Endometrial microvascular endothelial cells (primary cell): ENCODE results near the gene RACGAP1. TPM values are rescaled to one million over a fixed set of nuclear protein-coding genes. Genes with fewer than 3 reads are reported as not detected.

Source experiments
- in situ Hi-C: cut with HindIII; loops from 2 replicates; pipeline ENCODE4 v1.10.0; 2017; ENCODE audit warnings: low sequenced_read_pairs, low pct_unique_long_range_greater_than_20kb; ENCODE audit errors: inconsistent ontology term
- total RNA-seq: library from RNA; depleted of rRNA; stranded (reverse); fragments of >200 nt; gene quantifications from one replicate; pipeline ENCODE4 v1.2.3, GENCODE V29; 2015; ENCODE audit errors: inconsistent ontology term

The RACGAP1 gene
- total RNA-seq, 1 donor from 2014 or later, result 56.6 TPM

DNA sequence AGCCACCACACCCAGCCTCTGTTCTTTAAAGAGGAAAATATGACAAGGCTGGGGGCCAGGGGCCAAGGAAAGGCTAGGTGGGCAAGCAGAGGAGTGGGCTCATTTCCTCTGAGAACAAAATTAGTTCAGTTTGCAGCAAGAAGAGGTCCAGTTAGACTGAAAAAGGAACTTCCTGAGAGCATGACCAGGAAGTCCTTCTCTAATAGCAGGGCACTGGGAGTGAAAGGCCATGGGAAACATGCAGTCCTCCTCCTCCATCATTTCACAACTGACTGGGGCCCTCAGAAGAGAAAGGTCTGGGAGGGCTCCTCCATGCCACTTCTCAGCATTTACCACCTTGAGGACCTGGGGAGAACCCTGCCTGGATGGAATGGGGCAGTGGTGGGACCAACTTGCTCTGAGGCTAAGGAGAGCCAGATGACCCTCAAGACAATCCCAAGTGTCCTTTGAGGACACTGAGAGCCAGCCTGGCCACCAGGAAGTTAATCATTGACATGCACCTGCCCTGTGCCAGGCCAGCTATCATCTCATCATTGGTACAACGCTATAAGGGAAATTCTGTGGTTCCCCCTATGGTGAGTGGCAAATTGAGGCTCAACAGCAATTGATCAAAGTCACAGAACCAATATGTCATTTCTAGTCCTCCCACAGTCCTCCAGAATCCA is 72.8 kb downstream of the RACGAP1 start:
- in situ Hi-C loops, result no loop called here

GRCh38 chr12:49951411-49952240 is 73.7 kb downstream of the RACGAP1 start:
- in situ Hi-C loops, result no loop called here

GRCh38 chr12:49950273-49951251 is 74.7 kb downstream of the RACGAP1 start, which contains the start of gene AQP2:
TSS of gene AQP2 (plus strand) at chr12:49950737. CDS start at chr12:49950831, 94 bp downstream.
- in situ Hi-C loops, result no loop called here

DNA sequence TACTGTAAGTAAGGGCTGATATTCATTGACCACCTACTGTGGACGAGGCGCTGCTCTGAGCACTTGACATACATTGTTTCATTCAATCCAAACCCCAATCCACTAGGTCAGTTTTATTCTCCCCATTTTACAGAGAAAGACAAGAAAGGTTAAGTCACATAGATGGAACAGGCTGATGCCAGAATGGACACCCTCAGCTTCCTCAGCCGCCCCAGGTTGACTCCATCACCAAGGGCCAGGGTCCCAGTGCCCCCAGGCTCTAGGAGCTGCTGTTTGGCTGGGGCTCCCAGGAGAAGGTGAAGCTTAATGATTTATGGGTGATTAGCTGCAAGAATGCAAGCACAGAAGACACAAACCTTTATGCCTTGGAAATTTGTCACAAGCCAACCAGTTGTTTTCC is 75.4 kb downstream of the RACGAP1 start:
- in situ Hi-C loops, result no loop called here

DNA sequence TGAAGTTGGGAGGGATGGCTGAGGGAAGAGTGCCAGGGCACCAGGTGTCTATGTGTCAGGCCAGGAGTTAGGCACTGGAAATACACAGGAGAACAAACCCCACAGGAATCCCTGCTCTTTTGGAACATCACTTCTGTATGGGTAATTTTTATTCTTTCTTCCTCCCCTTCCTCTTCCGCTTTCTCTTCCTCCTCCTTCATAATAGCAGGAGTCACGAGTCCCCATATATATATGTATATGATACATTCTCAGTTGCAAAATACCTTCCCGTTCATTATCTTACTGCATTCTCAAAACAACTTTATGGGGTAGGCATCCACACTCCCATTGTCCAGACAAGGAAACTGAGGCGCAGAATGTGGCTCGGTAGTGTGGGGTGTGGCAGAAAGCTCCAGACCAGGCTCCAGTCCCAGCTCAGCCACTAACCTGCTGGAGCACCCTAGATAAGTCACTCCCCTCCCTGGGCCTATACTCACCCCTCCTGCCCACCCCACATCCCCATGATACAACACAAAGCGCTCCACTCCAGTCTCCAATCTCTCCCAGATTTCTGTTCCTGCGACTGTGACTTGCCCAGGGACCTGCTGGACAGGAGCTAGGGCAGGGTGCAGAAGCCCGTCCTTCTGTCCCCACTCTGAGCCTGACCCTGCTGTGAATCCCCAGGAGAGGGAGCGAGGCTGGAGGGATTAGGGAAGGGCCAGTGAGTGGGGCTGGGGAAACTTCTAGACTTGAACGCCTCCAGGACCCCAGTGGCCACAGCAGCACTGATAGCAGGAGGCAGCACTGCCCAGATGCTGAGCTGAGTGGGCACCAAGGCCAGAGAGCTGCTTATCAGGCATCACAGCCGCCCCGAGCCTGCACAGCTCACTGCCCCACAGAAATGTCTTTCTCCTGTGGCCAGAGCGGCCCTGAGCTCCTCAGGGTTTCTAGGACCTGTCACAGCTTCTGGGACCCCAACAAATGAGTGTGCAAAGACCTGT is 76.1 kb downstream of the RACGAP1 start:
- in situ Hi-C loops, result no loop called here

GRCh38 chr12:49947593-49948226 is 77.6 kb downstream of the RACGAP1 start:
- in situ Hi-C loops, result no loop called here

- in situ Hi-C loops, result no loop called here
Measured at GRCh38 chr12:49946497-49946896, 78.8 kb downstream of the RACGAP1 start.

DNA sequence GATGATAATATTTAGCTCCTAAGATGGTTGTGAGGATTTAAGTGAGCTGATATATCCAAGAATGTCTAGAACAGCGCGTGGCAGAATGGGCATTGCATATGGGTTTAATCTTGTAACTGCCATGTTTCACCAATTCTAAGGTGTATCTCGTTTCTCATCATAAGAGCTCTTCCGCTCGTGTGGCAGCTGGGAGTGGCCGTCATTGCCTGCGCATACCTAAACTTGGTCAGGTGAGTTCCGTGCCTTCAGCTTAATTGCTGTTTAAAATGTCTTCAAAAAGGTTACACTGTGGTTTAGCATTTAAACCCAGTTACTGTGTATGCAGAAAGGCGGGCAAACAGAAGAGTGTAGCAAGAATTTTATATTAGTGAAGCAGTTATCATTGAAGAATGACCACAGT is 79.2 kb downstream of the RACGAP1 start:
- in situ Hi-C loops, result no loop called here

DNA sequence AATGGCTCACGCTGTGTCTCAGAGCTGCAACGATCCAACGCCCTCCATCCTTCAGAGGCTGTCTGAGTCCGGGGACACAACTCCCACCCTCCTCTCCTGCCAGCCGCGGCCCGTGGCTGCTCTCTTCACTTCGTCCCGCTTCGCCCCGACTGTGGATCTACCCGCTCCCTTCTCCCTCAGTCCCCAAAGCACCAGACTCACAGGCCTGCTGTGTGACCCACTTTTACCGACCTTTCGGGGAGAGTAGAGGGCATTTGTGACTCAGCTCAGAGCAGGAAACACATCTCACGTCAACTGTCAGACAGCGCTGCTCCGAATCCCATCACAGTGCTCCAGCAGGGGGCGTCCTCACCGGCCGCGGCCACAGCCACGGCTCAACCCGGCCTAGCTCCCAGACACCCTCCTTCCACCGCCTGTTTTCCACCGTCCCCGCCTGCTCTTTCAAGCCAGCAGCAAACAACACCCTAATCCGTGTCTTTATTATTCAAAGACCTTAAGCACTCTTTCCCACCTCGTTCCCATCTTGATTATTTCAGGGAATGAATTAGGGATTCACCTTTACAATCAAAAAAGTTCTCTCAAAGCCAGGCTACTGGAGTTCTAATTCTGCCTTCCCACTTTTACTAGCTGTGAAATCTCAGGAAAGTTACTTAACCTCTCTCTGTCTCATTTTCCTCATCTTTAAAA is 79.8 kb downstream of the RACGAP1 start:
- in situ Hi-C loops, result no loop called here

DNA sequence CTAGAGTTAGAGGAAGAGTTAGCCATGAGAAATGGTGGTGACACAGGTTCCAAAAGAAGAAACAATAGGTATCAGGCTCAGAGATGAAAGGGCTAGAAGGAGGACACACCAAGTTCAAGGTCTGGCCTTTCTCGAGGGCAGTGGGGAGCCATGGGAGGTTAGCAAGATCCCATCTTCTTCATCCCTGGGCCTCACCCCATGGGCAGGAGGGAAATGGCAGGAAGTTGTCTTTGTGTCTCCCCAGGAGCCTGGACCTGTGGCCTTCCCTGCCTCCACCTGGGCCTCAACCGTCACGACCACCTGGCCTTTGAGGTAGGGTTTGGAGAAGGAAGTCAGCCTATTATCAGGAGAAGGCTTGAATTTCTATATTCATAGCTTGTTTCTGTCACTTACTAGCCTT is 80.6 kb downstream of the RACGAP1 start:
- in situ Hi-C loops, result no loop called here

DNA sequence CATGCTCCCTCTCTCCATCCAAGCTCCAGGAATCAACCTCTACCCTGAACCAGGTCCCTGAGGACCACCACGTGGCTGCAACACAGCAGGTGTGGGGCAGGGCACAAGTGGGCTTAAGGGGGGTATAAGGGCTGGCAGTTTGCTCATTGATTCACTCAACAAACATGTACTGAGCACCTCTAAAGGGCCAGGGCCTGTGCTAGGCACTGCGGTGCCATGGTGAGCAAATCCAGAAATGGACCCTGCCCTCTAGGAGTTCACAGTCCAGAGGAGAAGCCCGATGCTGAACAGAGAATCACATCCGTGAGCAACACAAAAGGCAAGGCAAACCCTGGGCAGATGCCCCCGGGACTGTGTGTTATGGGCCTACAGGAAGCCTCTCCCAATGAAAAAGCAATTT is 81.2 kb downstream of the RACGAP1 start:
- in situ Hi-C loops, result no loop called here

DNA sequence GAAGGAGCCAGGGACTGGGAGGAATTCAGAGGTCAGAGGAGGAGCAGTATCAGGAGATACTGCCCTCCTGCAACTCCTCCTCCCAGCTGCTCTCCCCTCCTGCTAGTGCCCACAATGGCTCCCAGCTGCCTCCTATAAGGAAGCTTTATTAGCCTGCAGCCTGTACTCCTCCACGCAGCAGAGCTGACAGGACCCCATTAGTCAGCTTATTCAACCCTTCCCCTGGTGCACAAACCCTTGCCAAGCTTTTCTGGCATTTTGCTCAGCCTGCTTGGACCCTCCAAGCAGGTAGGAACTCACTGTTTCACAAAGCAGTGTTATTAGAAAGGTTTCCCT is 81.7 kb downstream of the RACGAP1 start:
- in situ Hi-C loops, result no loop called here

- in situ Hi-C loops, result no loop called here
Measured at GRCh38 chr12:49942921-49943624, 82.2 kb downstream of the RACGAP1 start.

DNA sequence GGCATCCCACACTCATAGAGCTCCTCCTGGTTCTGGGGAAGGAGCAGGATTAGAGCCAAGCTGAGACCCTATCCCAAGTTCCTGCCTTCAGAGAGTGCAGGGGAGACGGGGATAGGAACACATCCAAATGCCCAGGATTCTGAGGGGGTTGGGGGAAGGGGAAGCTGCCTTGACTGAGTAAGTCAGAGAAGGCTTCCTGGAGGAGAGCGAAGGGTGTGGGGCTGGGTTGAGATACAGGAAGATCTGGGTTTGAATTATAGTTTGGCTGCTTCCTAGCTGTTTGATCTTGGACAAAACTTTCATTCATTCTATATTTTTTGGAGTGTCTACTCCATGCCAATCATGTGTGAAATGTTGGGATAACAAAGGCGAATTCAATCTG is 82.8 kb downstream of the RACGAP1 start:
- in situ Hi-C loops, result no loop called here

- in situ Hi-C loops, result no loop called here
Measured at GRCh38 chr12:49941556-49942511, 83.5 kb downstream of the RACGAP1 start.

- in situ Hi-C loops, result no loop called here
Measured at GRCh38 chr12:49939707-49940106, 85.6 kb downstream of the RACGAP1 start.
